RWPE1 (cell line): ENCODE data around the gene CUL5.
A peak's percentile ranks its signal among the peaks of the same experiment; 100 is the strongest.

Experiments used
- CTCF ChIA-PET: fragments of 350-600 bp; sonication (Branson Sonifier 250); formaldehyde crosslinking; extraction: SDS; loops from one replicate; lab custom pipeline; 2021; lab: Yijun Ruan, JAX
- POLR2A ChIA-PET: fragments of 400-600 bp; formaldehyde crosslinking; extraction: SDS; loops from one replicate; lab custom pipeline; 2020; ENCODE audit warnings: antibody characterized with exemption; ENCODE audit not compliant: low non-redundant PET; lab: Yijun Ruan, JAX
- DNase-seq: peaks from one replicate; pipeline ENCODE4 v3.0.0; 2012; ENCODE audit warnings: low spot score
- H3K27ac ChIP-seq: fragments of 450-650 bp; 2 replicates; pipeline ENCODE4 v1.5.1; 2017
- CTCF ChIP-seq: fragments of 450-650 bp; conservative IDR thresholded peaks from 2 replicates; pipeline ENCODE4 v1.5.1; 2017; ENCODE audit warnings: low read depth, mild to moderate bottlenecking

CUL5 gene

DNA sequence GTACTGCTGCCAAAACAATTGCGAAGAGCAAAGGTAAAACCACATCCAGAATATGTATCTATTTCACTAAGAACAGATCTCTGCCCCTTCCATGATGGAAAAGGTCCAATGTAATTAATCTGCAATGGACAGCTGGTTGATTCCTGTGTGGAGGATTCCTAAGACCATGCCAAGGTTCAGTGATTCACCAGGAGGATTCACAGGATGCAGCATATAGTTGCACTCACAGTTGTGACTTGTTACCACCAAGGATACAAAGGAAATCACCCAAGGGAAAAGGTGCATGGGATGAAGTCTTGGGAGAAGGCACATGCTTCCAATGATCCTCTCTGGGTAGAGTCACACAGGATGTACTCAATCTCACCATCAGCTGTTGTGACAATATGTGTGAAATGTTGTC, 35.1 kb upstream of the CUL5 start:
- DNase-seq = no peak
- ChIA-PET POLR2A (no interaction called here), CTCF (no interaction called here)
- no peak overlapping the region for H3K27ac ChIP-seq
- no peak for TF ChIP-seq CTCF

- TF ChIP-seq CTCF = no peak
- ChIA-PET CTCF (no interaction called here), POLR2A (no interaction called here)
- no peak overlapping the region for H3K27ac ChIP-seq
- DNase-seq = no peak
Measured at GRCh38 chr11:107988397-107989158, 20.1 kb upstream of the CUL5 start.

DNA sequence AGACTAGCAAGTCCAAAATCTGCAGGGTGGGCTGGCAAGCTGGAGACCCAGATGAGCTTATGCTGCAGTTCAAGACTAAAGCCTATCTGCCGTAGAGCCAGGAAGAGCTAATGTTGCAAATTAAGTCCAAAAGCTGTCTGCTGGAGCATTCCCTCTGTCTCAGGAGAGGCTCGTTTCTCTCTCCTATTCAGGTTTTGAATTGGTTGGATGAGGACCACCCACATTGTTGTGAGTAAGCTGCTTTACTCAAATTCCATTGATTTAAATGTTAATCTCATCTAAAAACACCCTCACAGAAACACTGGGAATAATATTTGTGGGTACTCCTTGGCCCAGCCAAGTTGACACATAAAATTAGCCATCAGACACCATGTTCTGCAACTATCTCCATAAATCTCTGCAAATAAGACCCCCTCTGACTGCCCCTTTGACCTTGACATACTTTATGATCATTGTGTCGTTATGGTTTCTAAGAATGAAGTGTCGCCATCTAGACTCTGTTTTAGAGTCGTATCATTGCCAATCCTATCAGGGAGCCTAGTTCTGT, 16.8 kb upstream of the CUL5 start:
- CTCF ChIA-PET = no interaction called here
- H3K27ac ChIP-seq = no peak overlapping the region
- DNase-seq = no peak
- POLR2A ChIA-PET = no interaction called here
- no peak for TF ChIP-seq CTCF

- no peak for TF ChIP-seq CTCF
- POLR2A ChIA-PET = no interaction called here
- no peak overlapping the region for H3K27ac ChIP-seq
- no peak for DNase-seq
- CTCF ChIA-PET = interaction anchor here (0.7 to 1.4 kb wide), 2 partner anchors 13 to 31 kb away, joined by 4 to 5 read pairs; partner anchors contain the start of gene CUL5
Measured at GRCh38 chr11:107996006-107996776, 12.5 kb upstream of the CUL5 start.

- no peak for TF ChIP-seq CTCF
- no peak for DNase-seq
- H3K27ac ChIP-seq = no peak overlapping the region
- ChIA-PET CTCF (no interaction called here), POLR2A (no interaction called here)
Measured at GRCh38 chr11:107998761-107999160, 9.9 kb upstream of the CUL5 start.

DNA sequence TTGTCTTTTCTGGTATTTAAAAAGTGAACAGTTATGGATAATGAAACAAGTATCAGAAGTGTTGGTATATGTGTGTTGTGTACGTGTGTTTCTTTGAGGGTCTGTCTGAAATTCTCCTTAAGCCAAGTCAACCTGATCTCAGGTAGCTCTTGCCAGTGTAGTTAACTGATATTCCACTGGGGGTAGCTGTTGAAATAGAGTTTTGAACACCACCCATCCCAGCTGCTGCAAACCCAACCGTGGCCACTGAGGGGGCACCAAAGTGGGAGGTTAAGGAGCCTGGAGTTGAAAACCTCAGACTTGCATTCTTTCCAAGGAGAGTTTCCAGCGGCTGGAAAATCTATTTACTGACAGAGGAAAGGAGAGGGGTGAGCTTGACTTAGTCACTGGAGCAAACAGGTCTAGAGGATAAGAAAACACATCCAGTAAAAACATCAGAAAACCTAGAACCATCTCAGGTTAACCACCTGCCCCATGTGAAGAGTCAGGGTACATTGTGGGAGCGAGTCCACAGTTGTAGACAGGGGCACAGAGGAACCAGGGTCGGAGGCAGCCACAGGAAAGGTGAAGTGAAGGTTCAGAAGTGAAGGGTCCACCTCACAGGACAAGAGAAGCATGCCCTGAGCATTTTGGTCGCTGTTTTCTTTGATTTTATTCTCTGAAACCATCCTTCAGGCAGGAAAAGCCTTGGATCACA, 8.8 kb upstream of the CUL5 start:
- DNase-seq = peak; percentile 63
- peak; percentile 19 for TF ChIP-seq CTCF
- ChIA-PET CTCF (interaction anchor here (0.5 to 1.1 kb wide), 3 partner anchors 9 to 50 kb away, joined by 4 to 5 read pairs (median 4); partner anchors contain the start of gene CUL5), POLR2A (no interaction called here)
- H3K27ac ChIP-seq = no peak overlapping the region
